Thymus (tissue), 11 donors: ENCODE measurements around the gene NRXN2. TPM values are rescaled to one million over a fixed set of nuclear protein-coding genes. Genes with fewer than 3 reads are reported as not detected.

Experiments used
- DNase-seq, 9 donors: peaks; one replicate each; pipeline ENCODE4 v3.0.0-alpha.2; 2013; ENCODE audit warnings: low spot score in 9 of 9, low read depth in 6 of 9, missing footprints in 1 of 9
- H3K27ac ChIP-seq, 2 donors: one replicate each; pipeline ENCODE4 v1.5.1; 2013; ENCODE audit warnings: control low read depth in 1 of 2, low read depth in 1 of 2, low read length in 1 of 2, mild to moderate bottlenecking in 1 of 2, moderate library complexity in 1 of 2
- H3K27me3 ChIP-seq, 2 donors: one replicate each; pipeline ENCODE4 v1.5.1; 2013; ENCODE audit warnings: low read length in 1 of 2; ENCODE audit not compliant: control insufficient read depth in 2 of 2, insufficient read depth in 1 of 2
- H3K36me3 ChIP-seq, 2 donors: one replicate each; pipeline ENCODE4 v1.5.1; 2013; ENCODE audit warnings: low read length in 1 of 2, mild to moderate bottlenecking in 1 of 2, moderate library complexity in 1 of 2; ENCODE audit not compliant: control insufficient read depth in 2 of 2, insufficient read depth in 2 of 2
- H3K4me1 ChIP-seq, 2 donors: one replicate each; pipeline ENCODE4 v1.5.1; 2013; ENCODE audit warnings: low read length in 2 of 2; ENCODE audit not compliant: control insufficient read depth in 2 of 2, insufficient read depth in 2 of 2
- H3K4me3 ChIP-seq, 2 donors: one replicate each; pipeline ENCODE4 v1.5.1; 2013; ENCODE audit warnings: low read length in 2 of 2, control low read depth in 1 of 2, mild to moderate bottlenecking in 1 of 2
- H3K9me3 ChIP-seq, 2 donors: one replicate each; pipeline ENCODE4 v1.5.1; 2013; ENCODE audit warnings: low read length in 1 of 2, mild to moderate bottlenecking in 1 of 2; ENCODE audit not compliant: control insufficient read depth in 2 of 2, insufficient read depth in 1 of 2
- WGBS: extraction: QIAGEN DNeasy Blood & Tissue Kit; methylation state at CpG from one replicate; pipeline ENCODE4 v1.1.7; 2013; 5-methylcytosine and 5-hydroxymethylcytosine counted together
- polyA plus RNA-seq: library from polyadenylated mRNA; stranded (reverse); fragments of 200-250 nt; gene quantifications from one replicate; pipeline ENCODE4 v1.2.3, GENCODE V29; 2013
- total RNA-seq: library from RNA; stranded (reverse); fragments of 120-200 nt; gene quantifications from one replicate; pipeline ENCODE4 v1.2.4, GENCODE V29; 2013
- donor health status: healthy.

The NRXN2 gene
- total and polyA plus RNA-seq, 2 donors, result 0.85 to 1.6 TPM

- no peak for DNase-seq
These were observed 164.8 kb downstream of the NRXN2 start for GRCh38 chr11:64558065-64558745.

GRCh38 chr11:64556721-64557250 lies 166.2 kb downstream of the NRXN2 start:
- WGBS, result 96% methylated on average over 12 of the region's 12 CpGs
- no peaks in the 10 kb centered on the region for H3K27me3 ChIP-seq
- H3K4me1 ChIP-seq, result peaks cover 6 to 24% of the 10 kb centered on the region in 2 donors
- no peak for DNase-seq
- no peak overlapping the region for H3K4me3 ChIP-seq
- no peaks in the 10 kb centered on the region for H3K9me3 ChIP-seq
- no peak overlapping the region for H3K27ac ChIP-seq
- H3K36me3 ChIP-seq, result no peaks in the 10 kb centered on the region

More at GRCh38 chr11:64558065-64558745, 164.8 kb downstream of the NRXN2 start:
- peaks cover 6 to 24% of the 10 kb centered on the region in 2 donors for H3K4me1 ChIP-seq
- no peak overlapping the region for H3K27ac ChIP-seq
- no peak overlapping the region for H3K4me3 ChIP-seq
- H3K9me3 ChIP-seq, result no peaks in the 10 kb centered on the region
- 90% methylated on average over 14 of the region's 14 CpGs for WGBS
- H3K27me3 ChIP-seq, result no peaks in the 10 kb centered on the region
- H3K36me3 ChIP-seq, result no peaks in the 10 kb centered on the region

Other genes with a start within 250 kb of the NRXN2 start
- under 0.01 TPM for gene SLC22A11, start 167.3 kb downstream of the NRXN2 start, total RNA-seq
- gene SLC22A11, start 167.3 kb downstream of the NRXN2 start, polyA plus RNA-seq, result 0.16 TPM
- gene SLC22A12, start 132.0 kb downstream of the NRXN2 start, total RNA-seq, result not detected
- not detected for gene SLC22A12, start 132.0 kb downstream of the NRXN2 start, polyA plus RNA-seq
- gene RASGRP2, start 20.9 kb upstream of the NRXN2 start, total RNA-seq, result 38.1 TPM
- gene RASGRP2, start 20.9 kb upstream of the NRXN2 start, polyA plus RNA-seq, result 227 TPM
- 1.0 TPM for gene PYGM, start 36.8 kb upstream of the NRXN2 start, total RNA-seq
- gene PYGM, start 36.8 kb upstream of the NRXN2 start, polyA plus RNA-seq, result 3.5 TPM
- 49.5 TPM for gene SF1, start 55.3 kb upstream of the NRXN2 start, total RNA-seq
- gene SF1, start 55.3 kb upstream of the NRXN2 start, polyA plus RNA-seq, result 134 TPM
- gene MAP4K2, start 80.0 kb upstream of the NRXN2 start, total RNA-seq, result 23.9 TPM
- gene MAP4K2, start 80.0 kb upstream of the NRXN2 start, polyA plus RNA-seq, result 37.6 TPM
- gene MEN1, start 87.4 kb upstream of the NRXN2 start, total RNA-seq, result 10.8 TPM
- 33.4 TPM for gene MEN1, start 87.4 kb upstream of the NRXN2 start, polyA plus RNA-seq
- gene CDC42BPG, start 121.5 kb upstream of the NRXN2 start, total RNA-seq, result 1.7 TPM
- 7.4 TPM for gene CDC42BPG, start 121.5 kb upstream of the NRXN2 start, polyA plus RNA-seq
- 17.3 TPM for gene EHD1, start 155.4 kb upstream of the NRXN2 start, total RNA-seq
- 32.3 TPM for gene EHD1, start 155.4 kb upstream of the NRXN2 start, polyA plus RNA-seq
- 6.3 TPM for gene ATG2A, start 194.0 kb upstream of the NRXN2 start, total RNA-seq
- 35.2 TPM for gene ATG2A, start 194.0 kb upstream of the NRXN2 start, polyA plus RNA-seq
- gene PPP2R5B, start 201.5 kb upstream of the NRXN2 start, total RNA-seq, result 4.4 TPM
- gene PPP2R5B, start 201.5 kb upstream of the NRXN2 start, polyA plus RNA-seq, result 18.3 TPM
- 0.47 TPM for gene GPHA2, start 212.7 kb upstream of the NRXN2 start, total RNA-seq
- 1.6 TPM for gene GPHA2, start 212.7 kb upstream of the NRXN2 start, polyA plus RNA-seq
- 0.14 TPM for gene MAJIN, start 248.9 kb upstream of the NRXN2 start, total RNA-seq
- 0.50 TPM for gene MAJIN, start 248.9 kb upstream of the NRXN2 start, polyA plus RNA-seq